Effector memory CD8-positive, alpha-beta T cell (primary cell): ENCODE measurements around the gene LRRC53.

Experiments
- ATAC-seq: fragments of 150-1000 bp; cut with Tn5 transposase; replicated peaks from 2 replicates; pipeline ENCODE4 v1.10.0; 2021; ENCODE audit warnings: mild to moderate bottlenecking, moderate library complexity
- DNase-seq, 3 experiments: peaks; one replicate each; pipeline ENCODE4 v3.0.0; 2021
- H3K27ac Mint-ChIP-seq, 2 donors: one replicate each; pipeline ENCODE4 v1.8.0; 2022; ENCODE audit warnings: mild to moderate bottlenecking in 2 of 2, mixed read lengths in 2 of 2, moderate library complexity in 2 of 2
- H3K27me3 Mint-ChIP-seq, 2 donors: one replicate each; pipeline ENCODE4 v1.8.0; 2022; ENCODE audit warnings: mixed read lengths in 2 of 2
- H3K36me3 Mint-ChIP-seq: one replicate; pipeline ENCODE4 v1.8.0; 2022; ENCODE audit warnings: mild to moderate bottlenecking, moderate library complexity, mixed read lengths; ENCODE audit not compliant: insufficient read depth
- H3K4me1 Mint-ChIP-seq, 2 donors: one replicate each; pipeline ENCODE4 v1.8.0; 2022; ENCODE audit warnings: low read depth in 2 of 2, mixed read lengths in 2 of 2
- H3K4me3 Mint-ChIP-seq, 2 donors: one replicate each; pipeline ENCODE4 v1.8.0; 2022; ENCODE audit warnings: mild to moderate bottlenecking in 2 of 2, mixed read lengths in 2 of 2, moderate library complexity in 2 of 2
- H3K9me3 Mint-ChIP-seq, 2 donors: one replicate each; pipeline ENCODE4 v1.8.0; 2022; ENCODE audit warnings: mixed read lengths in 2 of 2

The LRRC53 gene

DNA sequence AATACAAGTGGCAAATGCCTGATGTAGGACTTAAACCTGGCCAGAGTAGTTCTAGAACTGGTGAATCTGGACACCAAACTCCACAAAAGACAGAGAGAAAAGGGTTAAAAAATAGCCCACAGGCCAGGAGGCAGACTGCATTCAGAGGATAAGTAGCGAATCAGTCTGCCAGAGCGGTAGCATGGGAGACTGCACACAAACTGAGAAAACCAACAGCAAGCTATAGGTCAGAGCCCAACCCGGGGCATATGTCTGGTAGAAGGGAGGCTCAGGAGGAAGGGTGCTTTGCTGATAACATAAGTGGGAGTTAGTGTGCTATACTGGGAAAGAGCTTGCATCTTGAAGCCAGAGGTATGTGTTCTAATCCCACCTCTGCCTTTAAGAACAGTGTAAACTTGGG, 4.0 kb downstream of the LRRC53 start:
- Mint-ChIP-seq H3K27ac (no peak overlapping the region), H3K27me3 (no peaks in the 10 kb centered on the region), H3K9me3 (no peaks in the 10 kb centered on the region)

DNA sequence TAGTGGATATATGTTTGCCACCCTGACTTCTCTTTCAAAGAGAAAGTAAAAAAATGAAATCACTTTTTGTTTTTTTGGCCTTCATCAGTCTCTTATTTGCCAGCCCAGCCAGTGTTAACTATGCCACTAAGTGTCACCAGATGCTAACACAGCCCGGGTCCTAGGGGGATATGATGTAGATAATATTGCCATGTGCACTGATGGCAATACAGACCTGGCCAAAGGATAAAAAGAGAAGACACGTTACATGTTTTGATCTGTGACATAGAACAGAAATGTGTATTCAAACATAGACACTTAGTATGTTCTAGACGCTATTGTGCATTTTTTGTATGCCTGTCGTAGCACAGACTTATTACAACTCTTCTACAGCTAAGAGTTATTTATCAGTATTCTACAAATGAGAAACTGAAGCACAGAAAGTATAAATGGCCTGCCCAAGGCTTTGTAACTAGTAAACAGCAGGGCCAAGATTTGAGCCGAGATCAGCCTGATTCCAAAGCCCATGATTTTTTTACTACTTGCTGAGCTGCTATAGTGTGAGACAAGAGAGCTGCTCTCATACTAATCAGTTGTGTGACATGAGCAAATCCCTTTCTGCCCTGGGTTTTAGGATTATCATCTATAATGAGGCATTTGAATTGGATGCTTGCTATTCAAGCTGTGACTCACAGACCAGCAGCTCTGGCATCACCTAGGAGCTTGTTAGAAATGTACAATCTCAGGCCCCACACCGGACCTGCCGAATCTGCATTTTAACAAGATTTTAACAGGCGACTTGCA, 6.3 kb downstream of the LRRC53 start:
- Mint-ChIP-seq H3K4me3 (no peak overlapping the region), H3K9me3 (no peaks in the 10 kb centered on the region), H3K27ac (no peak overlapping the region), H3K36me3 (no peaks in the 10 kb centered on the region), H3K4me1 (peaks cover 0 to 2% of the 10 kb centered on the region in 2 donors), H3K27me3 (peaks cover 0 to 8% of the 10 kb centered on the region in 2 donors)
- no peak for ATAC-seq
- DNase-seq: no peak

More for the DNA sequence above, 4.0 kb downstream of the LRRC53 start:
- no peaks in the 10 kb centered on the region for H3K36me3 Mint-ChIP-seq
- ATAC-seq (no peak), DNase-seq (no peak)
- peaks cover 0 to 2% of the 10 kb centered on the region in 2 donors for H3K4me1 Mint-ChIP-seq
- no peak overlapping the region for H3K4me3 Mint-ChIP-seq

DNA sequence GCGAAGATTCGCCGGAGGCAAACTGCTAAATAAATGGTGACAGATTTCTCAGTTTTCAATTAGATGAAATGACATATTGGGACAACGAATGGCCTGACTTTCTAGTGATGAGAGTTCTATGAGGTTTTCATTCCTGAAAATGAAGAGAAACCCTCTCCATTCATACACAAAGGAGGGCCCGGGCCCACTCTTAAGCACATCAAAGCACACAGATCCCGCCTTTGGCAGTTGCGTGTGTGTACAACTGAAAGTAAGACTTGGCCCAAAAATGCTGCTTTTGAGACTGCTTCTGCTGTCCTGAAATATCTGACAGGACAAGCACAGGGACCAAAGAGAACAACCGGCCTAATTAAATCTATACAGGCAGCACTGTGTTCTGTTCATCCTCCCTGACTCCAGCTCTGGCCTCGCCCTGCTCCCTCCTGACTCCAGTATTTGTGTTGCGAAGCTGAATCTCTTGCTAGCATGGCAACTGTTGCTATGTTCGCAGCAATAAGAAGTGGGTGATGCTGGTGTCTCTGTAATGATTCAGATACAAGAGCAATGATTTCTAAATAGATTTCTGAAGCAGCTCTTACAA, 7.4 kb downstream of the LRRC53 start:
- no peak for ATAC-seq

DNA sequence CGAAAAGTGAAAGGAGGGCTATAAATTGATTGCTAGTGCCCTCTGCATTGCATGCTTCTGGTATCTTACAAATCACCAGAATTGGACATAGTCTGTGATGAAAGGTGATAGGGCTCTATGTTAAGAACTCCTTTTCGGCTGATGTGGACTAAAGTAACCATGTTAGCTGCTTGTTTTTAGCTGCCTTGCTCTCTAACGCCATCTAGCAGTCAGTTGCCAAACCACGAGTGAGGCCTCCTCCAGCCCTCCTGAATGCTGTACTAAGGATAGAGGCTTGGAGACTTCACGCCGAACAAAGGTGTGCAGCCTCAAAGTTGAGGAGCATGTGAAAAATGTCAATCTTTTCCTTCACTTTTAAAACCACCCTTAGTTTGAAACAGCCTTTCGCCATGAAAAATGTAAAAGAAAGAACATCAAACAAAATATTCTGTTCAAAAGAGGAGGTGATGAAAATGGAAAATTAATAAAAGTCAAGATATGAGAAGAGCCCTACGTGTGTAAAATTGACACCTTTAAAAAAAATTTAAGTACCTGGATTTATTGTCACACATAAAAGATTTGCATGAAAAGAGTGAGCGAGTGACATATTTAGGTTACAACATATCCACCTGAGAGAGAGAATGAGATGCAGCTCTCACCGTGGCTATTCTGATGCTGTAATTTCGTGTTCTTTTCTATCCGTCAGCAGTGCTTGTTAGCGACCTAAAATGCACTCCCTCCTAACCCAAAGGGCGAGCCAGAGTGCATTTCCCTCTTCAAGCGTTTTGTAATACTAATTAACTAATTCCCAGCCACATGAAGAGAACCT, 8.1 kb downstream of the LRRC53 start:
- peaks cover 0 to 2% of the 10 kb centered on the region in 2 donors for H3K4me1 Mint-ChIP-seq
- H3K4me3 Mint-ChIP-seq: no peak overlapping the region
- H3K36me3 Mint-ChIP-seq: no peaks in the 10 kb centered on the region
- no peaks in the 10 kb centered on the region for H3K9me3 Mint-ChIP-seq
- no peak overlapping the region for H3K27ac Mint-ChIP-seq
- ATAC-seq: peak; percentile 59
- peak in 2 of 3 experiments; percentile 6 to 9 for DNase-seq
- H3K27me3 Mint-ChIP-seq: peaks cover 0 to 8% of the 10 kb centered on the region in 2 donors

More for the DNA sequence above, 7.4 kb downstream of the LRRC53 start:
- H3K27me3 Mint-ChIP-seq: peaks cover 0 to 8% of the 10 kb centered on the region in 2 donors
- no peak overlapping the region for H3K27ac Mint-ChIP-seq
- no peaks in the 10 kb centered on the region for H3K36me3 Mint-ChIP-seq
- H3K4me3 Mint-ChIP-seq: no peak overlapping the region
- DNase-seq: no peak
- peaks cover 0 to 2% of the 10 kb centered on the region in 2 donors for H3K4me1 Mint-ChIP-seq
- no peaks in the 10 kb centered on the region for H3K9me3 Mint-ChIP-seq

DNA sequence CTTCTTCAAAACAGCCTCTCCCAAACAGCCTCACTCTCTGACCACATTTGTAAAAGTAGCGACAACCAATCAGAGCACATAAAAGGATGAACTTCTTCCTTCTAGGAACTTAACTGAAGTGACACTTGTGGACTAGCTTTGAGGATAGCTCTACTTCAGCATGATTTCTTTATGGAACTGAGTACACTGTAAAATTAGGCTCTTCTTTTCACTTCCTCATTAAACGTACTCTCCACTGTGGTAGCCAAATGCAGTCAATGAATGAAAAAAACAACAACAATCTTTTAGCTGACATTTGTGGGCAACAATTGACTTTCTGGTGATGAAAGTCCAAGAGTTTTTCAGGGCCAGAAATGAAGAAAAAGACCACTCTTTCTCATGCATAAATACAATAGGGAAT, 9.6 kb downstream of the LRRC53 start:
- peaks cover 0 to 8% of the 10 kb centered on the region in 2 donors for H3K27me3 Mint-ChIP-seq
- no peaks in the 10 kb centered on the region for H3K36me3 Mint-ChIP-seq
- H3K27ac Mint-ChIP-seq: no peak overlapping the region
- no peaks in the 10 kb centered on the region for H3K9me3 Mint-ChIP-seq
- H3K4me1 Mint-ChIP-seq: peaks cover 0 to 2% of the 10 kb centered on the region in 2 donors
- ATAC-seq: no peak
- H3K4me3 Mint-ChIP-seq: no peak overlapping the region
- DNase-seq: no peak

DNA sequence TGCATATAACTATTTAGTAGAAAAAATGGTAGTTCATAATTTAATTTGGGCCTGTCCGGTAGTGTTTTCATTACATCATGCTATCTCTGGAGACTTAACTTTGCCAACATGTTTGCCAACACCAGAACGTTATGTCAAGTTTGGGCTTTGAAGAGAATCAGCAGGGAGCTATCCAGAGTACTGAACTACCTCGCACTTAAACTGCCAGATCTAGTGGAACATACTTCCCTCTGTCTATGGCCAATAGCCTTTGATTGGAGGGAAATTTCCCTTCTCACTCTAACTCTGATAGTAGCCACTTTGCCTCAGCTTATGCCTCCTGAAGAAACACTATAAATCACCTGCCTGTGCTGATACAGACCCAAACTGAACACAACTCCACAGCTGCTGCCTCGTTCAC, 10.0 kb downstream of the LRRC53 start:
- DNase-seq: no peak
- Mint-ChIP-seq H3K4me3 (no peak overlapping the region), H3K27me3 (peaks cover 0 to 8% of the 10 kb centered on the region in 2 donors), H3K27ac (no peak overlapping the region), H3K36me3 (no peaks in the 10 kb centered on the region), H3K4me1 (peaks cover 0 to 2% of the 10 kb centered on the region in 2 donors), H3K9me3 (no peaks in the 10 kb centered on the region)
- no peak for ATAC-seq

DNA sequence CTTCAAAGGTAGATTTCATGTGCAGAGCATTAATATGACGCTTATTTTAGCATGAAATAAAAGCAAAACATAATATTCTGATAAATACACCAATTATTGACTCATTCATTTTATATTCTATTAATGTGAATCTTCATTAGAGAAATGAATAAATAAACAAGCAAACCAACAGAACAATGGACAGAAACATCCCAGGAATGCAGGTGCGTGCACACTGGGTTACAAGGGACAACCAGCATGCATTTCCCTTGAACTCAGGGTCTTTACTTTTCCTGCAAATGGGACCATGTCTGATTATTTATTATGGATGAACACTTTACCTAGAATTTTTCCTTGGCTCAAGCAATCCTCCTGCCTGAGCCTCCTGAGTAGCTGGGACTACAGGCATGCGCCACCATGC, 13.5 kb downstream of the LRRC53 start:
- Mint-ChIP-seq H3K36me3 (no peaks in the 10 kb centered on the region), H3K4me1 (no peaks in the 10 kb centered on the region), H3K4me3 (no peak overlapping the region), H3K27me3 (peaks cover 0 to 8% of the 10 kb centered on the region in 2 donors), H3K27ac (no peak overlapping the region), H3K9me3 (peaks cover 0 to 1% of the 10 kb centered on the region in 2 donors)
- DNase-seq (no peak), ATAC-seq (no peak)

DNA sequence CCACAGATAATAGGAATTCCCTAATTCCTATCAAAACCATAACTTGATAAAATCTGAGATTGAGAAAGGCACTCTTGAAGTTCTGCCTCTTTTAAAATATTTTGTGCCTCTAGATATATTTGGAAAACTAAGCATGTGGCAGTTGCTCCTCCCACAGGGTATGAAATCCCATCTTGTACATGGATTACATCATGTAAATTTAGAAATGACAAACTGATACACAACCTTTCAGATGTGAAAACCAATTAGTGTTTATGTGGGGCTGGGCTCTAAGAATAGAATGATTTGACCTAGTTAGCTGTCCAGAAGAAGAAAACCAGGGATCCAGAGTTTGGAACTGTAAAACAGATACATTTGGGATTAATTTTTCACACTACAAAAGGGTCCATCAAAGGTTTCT, 15.7 kb downstream of the LRRC53 start:
- H3K4me3 Mint-ChIP-seq: no peak overlapping the region
- peaks cover 0 to 1% of the 10 kb centered on the region in 2 donors for H3K9me3 Mint-ChIP-seq
- H3K4me1 Mint-ChIP-seq: no peaks in the 10 kb centered on the region
- H3K27ac Mint-ChIP-seq: no peak overlapping the region
- no peaks in the 10 kb centered on the region for H3K36me3 Mint-ChIP-seq
- no peaks in the 10 kb centered on the region for H3K27me3 Mint-ChIP-seq
- DNase-seq: no peak
- ATAC-seq: no peak

DNA sequence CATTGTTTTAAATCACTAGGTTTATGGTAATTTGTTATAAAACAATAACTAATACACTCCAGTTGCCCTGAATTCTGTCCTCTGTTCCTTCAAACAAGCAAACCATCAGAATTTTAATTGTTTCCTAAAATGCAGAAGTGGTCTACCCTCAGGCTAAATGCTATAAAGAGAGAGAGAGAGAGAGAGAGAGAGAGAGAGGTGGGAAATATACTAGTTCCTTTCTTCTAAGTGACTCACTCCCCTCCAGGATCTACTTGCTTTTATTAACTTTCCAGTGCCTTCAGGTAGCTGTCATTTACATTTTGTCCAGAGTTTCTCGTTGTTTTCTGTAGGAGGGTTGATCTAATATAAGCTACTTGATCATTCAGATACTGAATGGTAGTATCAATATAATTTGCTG, 26.4 kb downstream of the LRRC53 start:
- no peaks in the 10 kb centered on the region for H3K4me1 Mint-ChIP-seq
- no peak overlapping the region for H3K27ac Mint-ChIP-seq
- H3K9me3 Mint-ChIP-seq: no peaks in the 10 kb centered on the region
- DNase-seq: no peak
- H3K27me3 Mint-ChIP-seq: no peaks in the 10 kb centered on the region
- ATAC-seq: no peak
- no peak overlapping the region for H3K4me3 Mint-ChIP-seq
- no peaks in the 10 kb centered on the region for H3K36me3 Mint-ChIP-seq

DNA sequence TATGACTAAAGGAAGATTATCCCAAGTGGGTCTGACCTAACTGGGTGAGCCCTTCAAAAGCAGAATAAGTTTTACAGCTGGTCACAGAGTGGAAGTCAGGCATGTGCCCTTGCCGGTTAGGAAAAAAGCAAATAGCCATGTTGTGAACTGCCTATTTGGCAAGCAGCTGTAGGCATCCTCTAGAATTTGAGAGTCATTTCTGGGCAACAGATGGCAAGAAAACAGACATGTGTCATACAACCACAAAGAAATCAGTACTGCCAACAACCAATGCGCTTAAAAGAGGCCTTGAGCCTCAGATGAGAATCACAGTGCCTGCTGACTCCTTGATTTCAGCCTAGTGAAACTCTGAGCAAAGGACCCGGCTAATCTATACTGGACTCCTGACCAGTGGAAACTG, 26.8 kb downstream of the LRRC53 start:
- Mint-ChIP-seq H3K27ac (no peak overlapping the region), H3K9me3 (no peaks in the 10 kb centered on the region), H3K4me3 (no peak overlapping the region), H3K4me1 (no peaks in the 10 kb centered on the region), H3K27me3 (peaks cover 0 to 4% of the 10 kb centered on the region in 2 donors), H3K36me3 (no peaks in the 10 kb centered on the region)
- ATAC-seq: no peak
- DNase-seq: no peak

DNA sequence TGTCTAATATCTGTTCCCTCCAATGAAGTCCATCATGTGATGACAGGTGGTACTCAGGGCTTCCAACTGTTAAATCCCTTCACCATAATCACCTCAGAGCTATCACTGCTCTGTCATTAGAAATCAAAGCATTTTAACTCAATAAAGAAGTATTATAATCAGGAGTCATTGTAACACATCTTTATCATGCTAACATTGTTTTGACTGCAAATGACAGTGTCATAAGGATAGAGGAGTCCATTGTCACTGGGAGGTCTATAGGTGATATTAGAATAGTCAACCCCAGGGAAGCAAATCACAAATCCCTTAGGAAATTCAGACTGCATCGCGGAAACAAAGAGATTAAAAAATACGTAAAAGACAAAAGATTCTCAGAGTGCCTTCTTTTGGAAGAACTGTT, 30.8 kb downstream of the LRRC53 start:
- Mint-ChIP-seq H3K9me3 (no peaks in the 10 kb centered on the region), H3K36me3 (no peaks in the 10 kb centered on the region), H3K4me1 (no peaks in the 10 kb centered on the region), H3K27ac (no peak overlapping the region), H3K4me3 (no peak overlapping the region), H3K27me3 (peaks cover 0 to 10% of the 10 kb centered on the region in 2 donors)
- DNase-seq: no peak
- no peak for ATAC-seq

DNA sequence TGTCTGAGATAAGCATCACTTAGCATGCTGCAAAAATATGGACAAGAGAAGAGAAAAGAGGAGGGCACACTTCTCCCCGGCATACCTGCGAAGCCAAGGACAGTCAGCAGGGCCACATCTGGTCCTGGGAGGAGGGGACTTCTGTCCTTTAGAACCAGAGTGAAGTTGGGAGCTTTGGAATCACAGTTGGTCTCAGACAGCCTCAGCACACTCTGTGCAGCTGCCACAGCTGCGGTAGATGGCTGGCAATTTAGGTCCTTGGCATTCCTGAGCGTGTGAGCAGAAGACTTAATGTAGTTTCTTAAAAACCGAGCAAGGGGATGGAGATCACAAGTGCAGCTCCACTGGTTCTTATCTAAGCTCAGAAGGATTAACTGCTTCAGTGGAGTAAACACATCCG, 32.3 kb downstream of the LRRC53 start:
- Mint-ChIP-seq H3K36me3 (no peaks in the 10 kb centered on the region), H3K9me3 (no peaks in the 10 kb centered on the region), H3K27ac (no peak overlapping the region), H3K27me3 (peaks cover 0 to 10% of the 10 kb centered on the region in 2 donors), H3K4me1 (no peaks in the 10 kb centered on the region), H3K4me3 (no peak overlapping the region)
- DNase-seq (no peak), ATAC-seq (no peak)

DNA sequence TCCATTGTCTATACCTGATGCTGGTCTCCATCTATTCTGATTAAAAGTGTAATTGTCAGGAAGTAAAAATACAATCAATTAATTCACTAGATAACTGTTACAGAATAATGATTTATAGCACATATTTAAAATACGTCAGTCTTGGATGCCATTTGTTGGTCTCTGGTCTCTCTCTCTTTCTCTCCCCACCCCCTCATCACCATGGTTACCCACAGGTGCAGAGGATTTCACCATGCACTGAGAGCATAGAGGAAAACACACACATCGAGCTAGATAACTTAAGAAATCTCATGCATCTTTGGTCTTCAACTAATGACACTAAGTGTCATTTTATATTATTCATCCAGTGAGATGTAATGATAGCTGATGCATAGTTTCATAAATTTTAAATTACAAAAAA, 33.4 kb downstream of the LRRC53 start:
- ATAC-seq (no peak), DNase-seq (no peak)
- peaks cover 0 to 10% of the 10 kb centered on the region in 2 donors for H3K27me3 Mint-ChIP-seq
- H3K9me3 Mint-ChIP-seq: no peaks in the 10 kb centered on the region
- H3K4me3 Mint-ChIP-seq: no peak overlapping the region
- no peaks in the 10 kb centered on the region for H3K36me3 Mint-ChIP-seq
- H3K27ac Mint-ChIP-seq: no peak overlapping the region
- no peaks in the 10 kb centered on the region for H3K4me1 Mint-ChIP-seq
